ENCODE measurements around the gene STOML1. TPM values are rescaled to one million over a fixed set of nuclear protein-coding genes. Genes with fewer than 3 reads are reported as not detected.

STOML1 gene
- total RNA-seq, 6 experiments from 2014 or later = 7.2 to 12.7 (median 8.3) TPM

GRCh38 chr15:73990250-73991005 lies 1.7 kb downstream of the STOML1 start:
- intact Hi-C loops (cut with DNase I) = no loop called here
- ATAC-seq (no peak), DNase-seq (peak in 1 of 3 donors; percentile 44)
- TF ChIP-seq POLR2A (IDR thresholded peaks at IDR 0.05) (no peak), CTCF (IDR thresholded peaks at IDR 0.05) (no peak)
- 64% methylated on average over 4 of the region's 9 CpGs for WGBS (ENCODE audit: insufficient coverage, low coverage, low lambda C conversion rate, missing lambda C conversion rate)
- Histone ChIP-seq H3K27me3 (no peaks in the 10 kb centered on the region), H3K4me3 (no peak overlapping the region), H3K9me3 (no peaks in the 10 kb centered on the region), H3K4me1 (peaks cover 0 to 14% (median 3%) of the 10 kb centered on the region in 4 donors), H3K36me3 (no peaks in the 10 kb centered on the region), H3K27ac (peak overlapping the region in 1 of 3 donors; percentile 84)

GRCh38 chr15:73989001-73989798 lies 2.9 kb downstream of the STOML1 start:
- TF ChIP-seq CTCF (IDR thresholded peaks at IDR 0.05) (no peak), POLR2A (IDR thresholded peaks at IDR 0.05) (no peak)
- intact Hi-C loops (cut with DNase I) = no loop called here
- peak in 1 of 3 donors; percentile 38 for DNase-seq
- H3K27ac ChIP-seq = peak overlapping the region in 1 of 3 donors; percentile 22
- 70% methylated on average over 2 of the region's 9 CpGs for WGBS (ENCODE audit: insufficient coverage, low coverage, low lambda C conversion rate, missing lambda C conversion rate)
- H3K4me1 ChIP-seq = peaks cover 0 to 14% (median 3%) of the 10 kb centered on the region in 4 donors
- H3K27me3 ChIP-seq = no peaks in the 10 kb centered on the region
- H3K36me3 ChIP-seq = peaks cover 0 to 4% (median 0%) of the 10 kb centered on the region in 4 donors
- H3K4me3 ChIP-seq = no peak overlapping the region
- H3K9me3 ChIP-seq = no peaks in the 10 kb centered on the region
- no peak for ATAC-seq

GRCh38 chr15:73988445-73988969 lies 3.6 kb downstream of the STOML1 start:
- no peaks in the 10 kb centered on the region for H3K9me3 ChIP-seq
- H3K4me3 ChIP-seq = no peak overlapping the region
- no peak for ATAC-seq
- intact Hi-C loops (cut with DNase I) = no loop called here
- TF ChIP-seq CTCF (IDR thresholded peaks at IDR 0.05) (no peak), POLR2A (IDR thresholded peaks at IDR 0.05) (no peak)
- H3K27ac ChIP-seq = peak overlapping the region in 1 of 3 donors; percentile 4
- WGBS (ENCODE audit: insufficient coverage, low coverage, low lambda C conversion rate, missing lambda C conversion rate) = no CpG with 5 or more reads among the region's 13 CpGs
- H3K36me3 ChIP-seq = peaks cover 0 to 4% (median 0%) of the 10 kb centered on the region in 4 donors
- H3K27me3 ChIP-seq = no peaks in the 10 kb centered on the region
- H3K4me1 ChIP-seq = peaks cover 0 to 9% (median 3%) of the 10 kb centered on the region in 4 donors
- DNase-seq = no peak

DNA sequence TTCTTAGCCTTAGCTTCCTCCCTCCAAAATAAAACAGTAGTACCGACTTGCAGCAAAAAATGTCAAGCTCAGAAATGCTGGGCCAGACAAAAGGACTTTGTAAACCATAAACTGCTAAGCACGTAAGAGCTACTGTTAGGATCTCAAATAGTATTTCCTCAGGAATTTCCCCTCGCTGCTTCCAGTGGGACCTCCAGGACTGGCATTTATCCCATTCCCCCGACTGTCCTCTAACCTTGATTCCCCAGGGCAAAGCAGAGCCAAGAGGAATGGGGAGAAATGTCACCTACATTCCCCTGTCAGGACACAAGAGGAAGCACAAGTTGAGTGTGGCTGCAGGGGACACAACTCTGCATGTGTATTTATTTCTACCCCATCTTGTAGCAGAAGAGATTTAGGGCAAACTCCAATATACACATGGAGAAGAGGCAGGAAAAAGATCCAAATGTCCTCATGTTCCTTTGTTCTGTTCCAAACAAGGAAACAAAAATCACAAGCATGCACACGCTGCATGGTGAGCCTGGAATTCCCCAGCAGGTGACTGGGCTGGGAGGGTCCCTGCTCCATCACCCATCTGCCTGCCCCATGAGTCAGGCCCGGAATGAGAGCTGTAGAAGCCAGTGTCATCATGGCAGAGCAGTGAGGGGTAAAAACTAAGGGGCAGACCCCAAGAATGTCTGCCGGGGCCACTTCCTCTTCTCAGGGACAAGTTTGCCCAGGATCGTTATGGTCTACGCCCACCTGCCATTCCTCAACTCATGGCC lies 4.2 kb downstream of the STOML1 start:
- DNase-seq = no peak
- intact Hi-C loops (cut with DNase I) = no loop called here

More for the DNA sequence above, 4.2 kb downstream of the STOML1 start:
- Histone ChIP-seq H3K27me3 (no peaks in the 10 kb centered on the region), H3K4me1 (peaks cover 0 to 13% (median 3%) of the 10 kb centered on the region in 4 donors), H3K36me3 (peaks cover 0 to 4% (median 0%) of the 10 kb centered on the region in 4 donors), H3K4me3 (no peak overlapping the region), H3K9me3 (no peaks in the 10 kb centered on the region), H3K27ac (peak overlapping the region in 1 of 3 donors; percentile 38)
- WGBS (ENCODE audit: insufficient coverage, low coverage, low lambda C conversion rate, missing lambda C conversion rate) = 45% methylated on average over 7 of the region's 9 CpGs
- TF ChIP-seq POLR2A (IDR thresholded peaks at IDR 0.05) = no peak
- TF ChIP-seq CTCF (IDR thresholded peaks at IDR 0.05) = no peak
- peak in 1 of 4 donors; percentile 15 for ATAC-seq
